Osteoblast (primary cell): ENCODE results near the gene COTL1. TPM values are rescaled to one million over a fixed set of nuclear protein-coding genes. Genes with fewer than 3 reads are reported as not detected.

Experiments used
- DNase-seq: peaks from one replicate; pipeline ENCODE4 v3.0.0; 2011; ENCODE audit warnings: low spot score, mixed read lengths; ENCODE audit not compliant: insufficient read length; ENCODE audit errors: missing footprints
- H2AFZ ChIP-seq: 2 replicates; pipeline ENCODE4 v1.6.0; 2011; ENCODE audit warnings: mild to moderate bottlenecking, low read length
- H3K27ac ChIP-seq: 2 replicates; pipeline ENCODE4 v1.5.1; 2011; ENCODE audit warnings: mild to moderate bottlenecking, low read depth, low read length, moderate library complexity
- H3K27me3 ChIP-seq: 2 replicates; pipeline ENCODE4 v1.6.0; 2012; ENCODE audit warnings: mild to moderate bottlenecking, control low read depth, inconsistent platforms, low read length, moderate library complexity; ENCODE audit not compliant: insufficient read depth
- H3K36me3 ChIP-seq: 2 replicates; pipeline ENCODE4 v1.5.1; 2011; ENCODE audit warnings: mild to moderate bottlenecking, low read length, control low read depth, moderate library complexity; ENCODE audit not compliant: insufficient read depth
- H3K4me1 ChIP-seq: 2 replicates; pipeline ENCODE4 v1.5.1; 2011; ENCODE audit warnings: mild to moderate bottlenecking, low read length, control low read depth, moderate library complexity; ENCODE audit not compliant: insufficient read depth
- H3K4me2 ChIP-seq: 2 replicates; pipeline ENCODE4 v1.6.0; 2011; ENCODE audit warnings: mild to moderate bottlenecking, low read length; ENCODE audit not compliant: insufficient read depth
- H3K4me3 ChIP-seq: fragments of 200-600 bp; sonication (generic); 3 replicates; pipeline ENCODE4 v1.5.1; 2012; ENCODE audit warnings: mild to moderate bottlenecking, low read length, inconsistent platforms; ENCODE audit not compliant: insufficient read depth
- H3K79me2 ChIP-seq: 2 replicates; pipeline ENCODE4 v1.6.0; 2012; ENCODE audit warnings: mild to moderate bottlenecking, low read length, control low read depth, inconsistent platforms; ENCODE audit not compliant: insufficient read depth
- H3K9me3 ChIP-seq: 2 replicates; pipeline ENCODE4 v1.5.1; 2011; ENCODE audit warnings: low read depth, low read length, control low read depth
- H4K20me1 ChIP-seq: 2 replicates; pipeline ENCODE4 v1.6.0; 2012; ENCODE audit warnings: mild to moderate bottlenecking, low read length, control low read depth; ENCODE audit not compliant: insufficient read depth
- CTCF ChIP-seq: IDR thresholded peaks from 2 replicates; pipeline ENCODE4 v1.5.1; 2011; ENCODE audit warnings: mild to moderate bottlenecking, low read depth, low read length, moderate library complexity; ENCODE audit errors: extremely low read depth
- total RNA-seq: library from RNA; depleted of rRNA; stranded (reverse); fragments of >200 nt; gene quantifications from 2 replicates; pipeline ENCODE4 v1.2.3, GENCODE V29; 2012

Gene COTL1
- total RNA-seq, 1 donor = 145 TPM

GRCh38 chr16:84618581-84619460 lies 943 bp upstream of the COTL1 start:
- H3K9me3 ChIP-seq = no peaks in the 10 kb centered on the region
- TF ChIP-seq CTCF = peak; percentile 10
- peak; percentile 96 for DNase-seq
- peaks cover 20% of the 10 kb centered on the region for H3K36me3 ChIP-seq
- H3K4me1 ChIP-seq = peaks cover 36% of the 10 kb centered on the region
- H3K27ac ChIP-seq = peak overlapping the region; percentile 50
- peak overlapping the region; percentile 7 for H2AFZ ChIP-seq
- H3K4me2 ChIP-seq = peak overlapping the region; percentile 75
- peak overlapping the region; percentile 61 for H3K4me3 ChIP-seq
- H4K20me1 ChIP-seq = peaks cover 35% of the 10 kb centered on the region
- peaks cover 40% of the 10 kb centered on the region for H3K79me2 ChIP-seq
- no peaks in the 10 kb centered on the region for H3K27me3 ChIP-seq

GRCh38 chr16:84617041-84617790 lies 662 bp downstream of the COTL1 start:
- Histone ChIP-seq H3K79me2 (peaks cover 56% of the 10 kb centered on the region), H2AFZ (peak overlapping the region; percentile 22)

GRCh38 chr16:84616515-84616914 lies 1.4 kb downstream of the COTL1 start:
- TF ChIP-seq CTCF = no peak
- peaks cover 63% of the 10 kb centered on the region for H3K79me2 ChIP-seq

More at GRCh38 chr16:84617041-84617790, 662 bp downstream of the COTL1 start:
- Histone ChIP-seq H3K4me1 (peaks cover 40% of the 10 kb centered on the region), H3K4me2 (peak overlapping the region; percentile 97), H3K36me3 (peaks cover 29% of the 10 kb centered on the region), H3K4me3 (peak overlapping the region; percentile 96), H4K20me1 (peaks cover 48% of the 10 kb centered on the region), H3K9me3 (no peaks in the 10 kb centered on the region), H3K27me3 (no peaks in the 10 kb centered on the region), H3K27ac (peak overlapping the region; percentile 57)
- TF ChIP-seq CTCF = no peak
- no peak for DNase-seq

More at GRCh38 chr16:84616515-84616914, 1.4 kb downstream of the COTL1 start:
- Histone ChIP-seq H3K9me3 (no peaks in the 10 kb centered on the region), H3K36me3 (peaks cover 31% of the 10 kb centered on the region), H3K4me2 (peak overlapping the region; percentile 97), H3K4me1 (peaks cover 46% of the 10 kb centered on the region), H3K4me3 (peak overlapping the region; percentile 96), H3K27me3 (no peaks in the 10 kb centered on the region), H3K27ac (peak overlapping the region; percentile 57), H2AFZ (no peak overlapping the region), H4K20me1 (peaks cover 55% of the 10 kb centered on the region)
- no peak for DNase-seq
